NCI-H146 treated with DMSO at 0.1 percent for 48 hours (cell line): Measurements from ENCODE around the gene FARSB.
"Not testable (repeated sequence)": the region's sequence is repeated elsewhere in the genome, so short reads cannot be mapped to it uniquely, and the experiment has no call there.

Experiments
- DNase-seq: peaks from one replicate; lab custom pipeline; 2025; ENCODE audit not compliant: unreplicated experiment; lab: John Stamatoyannopoulos, UW

FARSB gene

GRCh38 chr2:222655787-222656525 is at the start of gene FARSB:
FARSB (minus strand) TSS chr2:222656092; CDS start chr2:222656073, 19 bp downstream.
- DNase-seq, result peak; percentile 93

DNA sequence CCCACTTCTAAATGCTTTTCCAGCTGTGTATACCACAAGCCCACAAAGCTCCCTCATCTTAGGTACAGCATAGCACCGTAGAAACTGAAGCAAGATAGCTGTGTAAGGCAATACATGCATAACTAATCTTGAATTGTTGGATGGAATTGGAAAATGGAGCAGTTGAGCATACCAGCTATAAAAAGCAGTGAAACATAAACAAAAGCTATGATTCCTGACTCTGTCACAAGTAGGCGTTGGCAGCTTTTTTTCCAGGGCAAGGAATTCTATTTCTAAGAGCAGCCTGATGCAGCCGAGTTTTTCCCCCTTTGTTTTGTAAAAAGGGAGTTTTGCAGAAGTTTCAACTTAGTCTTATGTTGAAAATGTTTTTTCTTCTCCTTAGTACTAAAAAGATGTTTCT is 48.0 kb upstream of the FARSB start:
- no peak for DNase-seq

DNA sequence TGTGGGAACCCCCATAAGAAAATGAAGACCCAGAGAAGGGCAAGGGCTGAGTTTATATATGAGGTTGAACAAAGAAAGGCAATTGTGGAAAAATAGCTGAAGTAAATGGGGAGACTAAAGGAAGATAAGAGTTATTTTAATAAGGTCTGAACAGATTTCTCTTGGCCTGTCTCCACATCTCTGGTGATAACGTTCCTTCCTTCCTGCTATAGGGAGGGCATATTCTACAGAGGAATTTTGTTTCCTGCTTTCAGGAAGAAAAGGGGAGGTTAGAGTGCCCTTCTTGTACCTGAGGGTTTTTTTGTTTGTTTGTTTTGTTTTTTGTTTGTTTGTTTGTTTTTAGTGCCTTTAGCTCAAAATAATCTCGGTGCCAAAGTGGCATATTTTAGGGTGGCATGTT is 47.2 kb upstream of the FARSB start:
- no peak for DNase-seq

- DNase-seq, result no peak
These were observed 45.8 kb upstream of the FARSB start for GRCh38 chr2:222701721-222702131.

GRCh38 chr2:222701233-222701632 is 45.3 kb upstream of the FARSB start:
- DNase-seq, result no peak

DNA sequence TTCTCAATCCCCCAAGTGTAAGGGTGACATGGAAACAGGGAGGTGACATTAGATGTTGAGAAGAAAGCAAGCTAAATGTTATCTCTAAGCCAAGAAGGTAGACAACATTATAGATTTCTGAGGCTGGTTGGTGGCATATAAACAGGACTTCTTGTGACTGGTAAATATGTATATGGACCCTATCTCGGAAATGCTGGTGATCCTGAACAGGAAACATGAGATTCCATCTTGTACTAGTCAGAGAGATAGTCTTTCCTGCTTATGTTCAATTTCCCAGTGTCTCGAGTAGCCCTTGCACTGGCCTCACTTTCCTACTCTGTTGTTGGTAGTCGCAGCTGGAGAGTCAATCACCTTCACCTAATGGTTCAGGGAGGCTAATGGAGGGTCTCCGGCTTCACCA is 42.4 kb upstream of the FARSB start:
- DNase-seq, result no peak

GRCh38 chr2:222693837-222694236 is 37.9 kb upstream of the FARSB start:
- peak; percentile 1 for DNase-seq

DNA sequence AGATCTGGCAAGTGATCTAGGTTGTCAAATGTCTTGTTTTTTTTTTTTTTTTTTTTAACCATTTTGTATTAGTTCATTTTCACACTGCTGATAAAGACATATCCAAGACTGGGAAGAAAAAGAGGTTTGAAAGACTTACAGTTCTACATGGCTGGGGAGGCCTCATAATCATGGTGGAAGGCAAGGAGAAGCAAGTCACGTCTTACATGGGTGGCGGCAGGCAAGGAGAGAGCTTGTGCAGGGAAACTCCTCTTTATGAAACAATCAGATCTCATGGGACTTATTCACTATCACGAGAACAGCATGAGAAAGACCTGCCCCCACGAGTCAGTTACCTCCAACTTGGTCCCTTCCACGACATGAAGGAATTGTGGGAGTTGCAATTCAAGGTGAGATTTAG is 37.5 kb upstream of the FARSB start:
- DNase-seq, result not testable (repeated sequence)

DNA sequence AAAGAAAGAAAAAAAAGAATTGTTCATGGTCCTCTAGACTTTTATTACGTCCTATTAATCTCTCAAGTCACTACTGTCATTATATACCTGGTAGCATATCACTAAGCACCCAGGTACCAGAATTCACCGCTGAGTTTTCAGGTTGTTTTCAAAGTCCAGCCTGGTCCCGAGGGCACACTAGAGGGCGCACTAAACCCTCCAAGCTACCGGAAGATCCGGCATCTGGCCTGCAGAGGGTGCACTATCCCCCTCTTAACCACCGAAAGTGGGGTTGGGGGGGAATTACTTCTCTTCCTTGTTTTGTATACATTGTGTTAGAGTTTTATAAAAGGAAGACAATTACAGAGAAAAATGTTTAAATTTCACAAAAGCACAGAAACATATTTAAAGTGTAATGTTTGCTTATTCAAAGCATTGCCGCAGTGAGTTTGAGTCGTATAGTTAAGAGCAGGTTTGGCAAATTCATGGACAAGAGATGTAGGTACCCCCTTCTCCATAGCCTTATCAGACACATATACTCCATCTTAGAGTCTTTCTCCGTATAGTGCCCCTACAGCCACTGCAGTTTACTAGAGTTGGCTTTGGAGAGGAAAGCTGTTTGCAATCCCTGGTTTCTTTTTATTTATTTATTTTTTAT is 34.8 kb upstream of the FARSB start:
- DNase-seq, result peak; percentile 20

GRCh38 chr2:222689322-222689721 is 33.4 kb upstream of the FARSB start:
- DNase-seq, result no peak

GRCh38 chr2:222688917-222689316 is 33.0 kb upstream of the FARSB start:
- no peak for DNase-seq

- no peak for DNase-seq
These were observed 30.3 kb upstream of the FARSB start for GRCh38 chr2:222686086-222686750.

DNA sequence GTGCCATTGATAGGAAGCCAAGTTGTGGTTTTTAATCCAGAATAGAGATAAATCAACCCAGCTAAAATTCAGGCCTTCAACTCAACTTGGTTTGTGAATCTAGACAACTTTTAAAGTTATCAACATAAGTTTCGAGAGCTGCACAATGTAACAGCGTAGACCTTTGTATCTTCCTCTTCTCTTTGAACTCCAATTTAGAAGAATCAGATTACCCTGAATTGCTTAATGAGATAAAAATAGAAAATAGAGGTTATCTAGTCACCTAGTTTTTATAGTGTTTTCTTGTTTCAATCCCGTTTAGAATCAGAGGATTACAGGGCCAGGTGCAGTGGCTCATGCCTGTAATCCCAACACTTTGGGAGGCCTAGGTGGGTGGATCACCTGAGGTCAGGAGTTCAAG is 27.9 kb upstream of the FARSB start:
- DNase-seq, result no peak

GRCh38 chr2:222677981-222678380 is 22.1 kb upstream of the FARSB start:
- no peak for DNase-seq

GRCh38 chr2:222673883-222674282 is 18.0 kb upstream of the FARSB start:
- DNase-seq, result no peak

GRCh38 chr2:222673273-222673672 is 17.4 kb upstream of the FARSB start:
- DNase-seq, result no peak

DNA sequence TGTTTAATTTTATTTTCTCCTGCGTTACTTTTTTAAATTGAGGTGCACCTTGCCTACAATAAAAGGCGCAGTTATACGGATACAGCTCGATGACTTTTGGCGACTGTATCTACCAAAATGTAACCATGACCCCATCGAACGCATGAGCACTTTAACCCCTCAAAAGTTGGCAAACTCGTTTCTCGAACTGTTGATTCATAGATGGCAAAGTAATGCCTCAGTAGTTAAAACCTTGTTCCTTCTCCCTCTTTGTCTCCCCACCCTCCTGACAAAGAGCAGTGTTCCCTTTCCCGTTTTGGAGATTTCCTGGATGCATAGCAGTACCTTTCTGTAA is 16.1 kb upstream of the FARSB start:
- DNase-seq, result no peak

GRCh38 chr2:222671259-222672067 is 15.6 kb upstream of the FARSB start, which contains the start of gene MOGAT1:
MOGAT1 (plus strand) TSS chr2:222671658; CDS start chr2:222671786, 128 bp downstream.
- DNase-seq, result peak; percentile 17

DNA sequence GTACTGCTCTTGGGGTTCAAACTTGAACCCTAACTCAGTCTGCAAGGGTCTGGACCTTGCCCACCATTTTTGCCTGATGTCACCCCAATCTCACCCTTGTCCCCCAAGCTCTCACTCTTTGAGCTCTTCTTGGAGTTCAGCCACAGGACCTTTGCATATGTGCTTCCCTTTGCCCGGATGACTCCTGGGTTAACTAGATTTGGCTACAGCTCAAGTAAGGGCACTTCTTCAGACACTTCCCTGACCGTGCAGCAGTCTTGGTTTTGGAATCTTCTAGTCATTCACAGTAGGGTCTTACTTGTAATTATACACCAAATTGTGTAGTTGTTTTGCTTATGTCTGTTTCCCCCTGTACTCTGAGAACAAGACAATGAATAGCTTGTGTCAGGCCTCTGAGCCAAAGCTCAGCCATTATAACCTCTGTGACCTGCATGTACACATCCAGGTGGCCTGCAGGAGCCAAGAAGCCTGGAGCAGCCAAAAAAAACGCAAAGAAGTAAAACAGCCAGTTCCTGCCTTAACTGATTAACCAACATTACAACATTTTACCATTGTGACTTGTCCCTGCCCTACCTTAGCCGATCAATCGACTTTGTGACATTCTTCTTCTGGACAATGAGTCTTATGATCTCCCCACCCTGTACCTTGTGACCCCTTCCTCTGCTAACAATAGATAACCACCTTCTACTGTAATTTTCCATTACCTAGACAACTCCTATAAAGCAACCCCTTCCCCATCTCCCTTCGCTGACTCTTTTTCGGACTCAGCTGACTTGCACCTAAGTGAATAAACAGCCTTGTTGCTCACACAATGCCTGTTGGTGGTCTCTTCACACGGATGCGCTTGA is 14.5 kb upstream of the FARSB start:
- no peak for DNase-seq

- no peak for DNase-seq
These were observed 13.5 kb upstream of the FARSB start for GRCh38 chr2:222669353-222669752.
